CD4-positive, alpha-beta T cell treated with Interleukin-4 for 4 hours (primary cell): Measurements from ENCODE around the gene LSM3.

Source experiments
- DNase-seq: peaks from one replicate; pipeline ENCODE4 v3.0.0-alpha.2; 2020

LSM3 gene

GRCh38 chr3:14242490-14243311 is 64.1 kb downstream of the LSM3 start:
- no peak for DNase-seq

- no peak for DNase-seq
These were observed 65.2 kb downstream of the LSM3 start for GRCh38 chr3:14243782-14244181.

- no peak for DNase-seq
These were observed 66.1 kb downstream of the LSM3 start for GRCh38 chr3:14244521-14245247.

GRCh38 chr3:14245248-14245639 is 66.6 kb downstream of the LSM3 start:
- DNase-seq = no peak

- DNase-seq = no peak
These were observed 67.2 kb downstream of the LSM3 start for GRCh38 chr3:14245822-14246221.

- no peak for DNase-seq
These were observed 67.8 kb downstream of the LSM3 start for GRCh38 chr3:14246414-14246813.

- no peak for DNase-seq
These were observed 69.8 kb downstream of the LSM3 start for GRCh38 chr3:14248477-14248848.

- DNase-seq = no peak
These were observed 70.4 kb downstream of the LSM3 start for GRCh38 chr3:14248849-14249523.
